GM08714 (cell line): Measurements from ENCODE around the gene RGS7.
"Not testable (repeated sequence)": the region's sequence is repeated elsewhere in the genome, so short reads cannot be mapped to it uniquely, and the experiment has no call there.

Experiments
- H3K4me3 ChIP-seq: fragments of 200-500 bp; sonication (Bioruptor generic); 2 replicates; pipeline ENCODE4 v1.5.1; 2014; ENCODE audit warnings: mild to moderate bottlenecking, low read length, inconsistent platforms
- ZNF274 ChIP-seq: IDR thresholded peaks from 2 replicates; pipeline ENCODE4 v1.6.1; 2012; ENCODE audit warnings: mild to moderate bottlenecking, low read depth, low read length

RGS7 gene

DNA sequence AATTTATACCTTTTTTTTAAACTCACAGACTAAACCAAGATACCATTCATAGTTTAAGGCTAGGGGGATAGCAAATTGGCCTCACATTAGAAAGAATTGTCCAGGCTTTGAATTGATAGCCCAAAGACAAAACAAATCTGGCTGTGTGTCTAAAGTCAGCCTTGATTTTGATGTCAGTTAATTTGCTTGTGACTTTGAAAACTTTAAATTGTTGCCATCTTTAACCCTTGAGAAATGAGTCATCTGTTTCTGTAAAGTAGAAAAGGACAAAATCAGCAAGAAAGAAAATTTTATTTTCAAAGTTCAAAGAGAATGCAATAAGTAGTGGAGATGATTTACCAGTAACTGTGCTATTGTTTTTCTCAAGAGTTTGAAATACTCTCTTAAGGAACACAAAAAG, 184.5 kb downstream of the RGS7 start:
- H3K4me3 ChIP-seq = no peak overlapping the region

DNA sequence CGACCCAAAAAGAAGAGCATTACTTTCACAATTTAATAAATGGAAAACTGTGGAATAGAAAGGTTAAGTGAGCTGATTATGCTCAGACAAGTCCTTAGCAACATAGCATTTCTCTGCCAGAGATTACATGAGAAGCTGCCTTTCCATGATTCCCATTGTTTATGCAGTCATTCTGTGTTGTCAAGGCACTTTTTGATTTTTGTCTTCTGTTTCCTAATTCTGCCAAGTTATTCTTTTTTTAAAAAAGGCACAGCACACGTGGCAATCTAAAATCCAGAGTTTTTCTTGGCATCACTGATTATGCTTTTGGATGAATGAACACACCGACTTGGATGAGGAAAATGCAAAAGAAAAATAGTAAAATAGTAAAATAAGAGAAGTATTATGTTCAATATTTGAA, 185.0 kb downstream of the RGS7 start:
- H3K4me3 ChIP-seq = no peak overlapping the region
- no peak for TF ChIP-seq ZNF274

More for the DNA sequence above, 184.5 kb downstream of the RGS7 start:
- no peak for TF ChIP-seq ZNF274

DNA sequence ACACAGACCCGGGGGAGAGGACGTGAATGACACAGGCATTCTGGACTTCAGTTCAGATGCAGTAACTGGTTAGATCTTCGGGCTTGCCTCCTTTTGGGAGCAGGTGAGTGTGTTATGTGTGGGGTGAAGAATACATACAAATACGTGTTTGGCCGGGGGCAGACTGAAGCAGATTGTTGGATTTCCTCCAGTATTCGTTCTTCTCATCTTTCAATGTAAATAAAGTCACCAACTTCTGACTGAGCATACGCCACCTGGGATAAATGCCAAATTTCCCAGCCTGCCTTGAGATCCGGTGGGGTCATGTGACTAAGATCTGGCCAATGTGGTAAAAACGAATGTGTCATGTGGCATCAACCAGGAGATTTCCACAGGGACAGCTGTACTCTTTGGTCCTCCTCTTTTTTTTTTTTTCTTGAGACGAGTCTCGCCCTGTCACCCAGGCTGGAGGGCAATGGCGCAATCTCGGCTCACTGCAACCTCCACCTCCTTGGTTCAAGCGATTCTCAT, 189.8 kb downstream of the RGS7 start:
- no peak for TF ChIP-seq ZNF274

DNA sequence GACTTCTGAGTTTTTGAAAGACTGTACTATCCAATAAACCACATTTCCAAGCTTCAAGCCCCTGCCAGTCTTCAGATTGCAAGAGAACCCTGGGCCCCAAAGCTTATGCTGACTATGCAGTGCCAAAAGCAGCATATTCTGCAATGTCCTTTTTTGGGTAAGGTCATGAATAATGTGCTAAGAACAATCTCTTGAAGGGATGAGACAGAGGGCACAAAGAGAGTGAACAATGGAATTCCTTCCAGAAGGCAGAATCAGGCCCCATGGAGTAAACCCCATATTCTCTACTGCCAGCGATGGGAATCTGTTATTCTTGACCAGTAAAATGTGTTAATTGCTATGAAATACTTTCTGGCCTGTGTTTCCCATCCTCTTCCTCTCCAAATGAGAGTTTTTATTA, 190.4 kb downstream of the RGS7 start:
- no peak overlapping the region for H3K4me3 ChIP-seq
- TF ChIP-seq ZNF274 = no peak

More for the DNA sequence above, 189.8 kb downstream of the RGS7 start:
- no peak overlapping the region for H3K4me3 ChIP-seq

DNA sequence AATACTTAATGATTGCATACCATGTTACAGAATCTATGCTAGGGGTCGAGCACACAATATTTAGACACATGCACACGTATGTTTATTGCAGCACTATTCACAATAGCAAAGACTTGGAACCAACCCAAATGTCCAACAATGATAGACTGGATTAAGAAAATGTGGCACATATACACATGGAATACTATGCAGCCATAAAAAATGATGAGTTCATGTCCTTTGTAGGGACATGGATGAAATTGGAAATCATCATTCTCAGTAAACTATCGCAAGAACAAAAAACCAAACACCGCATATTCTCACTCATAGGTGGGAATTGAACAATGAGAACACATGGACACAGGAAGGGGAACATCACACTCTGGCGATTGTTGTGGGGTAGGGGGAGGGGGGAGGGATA, 191.7 kb downstream of the RGS7 start:
- not testable (repeated sequence) for H3K4me3 ChIP-seq

DNA sequence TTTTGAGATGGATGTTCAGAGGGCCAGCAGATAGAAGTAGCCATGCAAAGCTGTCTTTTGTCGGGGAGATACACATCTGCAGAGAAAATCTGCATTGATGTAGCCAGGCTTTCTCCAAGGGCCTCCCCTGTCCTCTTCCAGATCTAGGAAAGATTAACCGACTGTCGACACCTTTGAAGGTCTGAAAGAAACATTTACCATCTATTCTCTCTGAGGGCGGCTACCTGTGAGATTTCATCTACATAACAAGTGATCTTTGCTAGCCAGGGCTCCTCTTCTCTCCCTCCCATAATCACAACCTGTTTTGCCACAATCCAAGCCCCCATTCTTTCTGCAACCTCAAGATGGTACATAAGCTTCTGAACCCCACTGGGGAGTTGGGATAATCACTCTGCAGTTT, 193.6 kb downstream of the RGS7 start:
- no peak overlapping the region for H3K4me3 ChIP-seq
- TF ChIP-seq ZNF274 = no peak

DNA sequence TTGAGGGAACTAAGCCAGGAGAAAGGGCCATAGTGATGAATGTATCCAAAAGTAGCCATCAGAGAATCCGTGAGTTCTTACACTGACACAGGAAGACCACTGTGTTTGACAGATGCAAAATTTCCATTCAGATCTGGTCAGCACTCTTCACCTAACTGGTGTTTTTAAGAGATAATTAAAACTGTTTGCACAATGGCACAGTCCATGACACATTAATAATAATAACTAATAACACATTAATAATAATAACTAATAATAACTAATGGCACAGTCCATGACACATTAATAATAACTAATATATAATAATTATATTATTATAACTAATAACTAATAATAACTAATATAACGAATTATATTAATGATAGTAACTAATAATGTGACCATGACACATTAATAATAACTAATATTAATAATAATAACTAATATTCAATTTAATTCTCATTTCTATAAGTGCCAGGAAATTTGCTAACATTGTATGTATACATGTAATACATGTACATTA, 195.8 kb downstream of the RGS7 start:
- no peak overlapping the region for H3K4me3 ChIP-seq
- TF ChIP-seq ZNF274 = no peak

DNA sequence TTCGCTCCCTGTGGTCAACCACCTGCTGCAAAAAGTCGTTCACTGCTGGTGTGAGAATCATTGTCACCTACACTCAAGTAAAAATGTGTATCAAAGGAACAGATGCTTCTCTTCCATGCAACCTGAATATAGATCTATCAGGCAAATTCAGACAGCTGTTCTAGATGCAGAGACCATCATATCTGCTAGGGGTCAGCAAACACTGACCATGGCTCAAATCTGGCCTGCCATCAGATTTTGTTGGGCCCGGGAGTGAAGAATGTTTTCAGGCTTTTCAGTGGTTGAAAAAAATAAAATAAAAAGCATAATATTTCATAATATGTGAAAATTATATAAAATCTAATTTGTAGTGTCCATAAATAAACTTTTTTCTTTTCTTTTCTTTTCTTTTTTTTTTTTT, 199.6 kb downstream of the RGS7 start:
- TF ChIP-seq ZNF274 = no peak
- no peak overlapping the region for H3K4me3 ChIP-seq

DNA sequence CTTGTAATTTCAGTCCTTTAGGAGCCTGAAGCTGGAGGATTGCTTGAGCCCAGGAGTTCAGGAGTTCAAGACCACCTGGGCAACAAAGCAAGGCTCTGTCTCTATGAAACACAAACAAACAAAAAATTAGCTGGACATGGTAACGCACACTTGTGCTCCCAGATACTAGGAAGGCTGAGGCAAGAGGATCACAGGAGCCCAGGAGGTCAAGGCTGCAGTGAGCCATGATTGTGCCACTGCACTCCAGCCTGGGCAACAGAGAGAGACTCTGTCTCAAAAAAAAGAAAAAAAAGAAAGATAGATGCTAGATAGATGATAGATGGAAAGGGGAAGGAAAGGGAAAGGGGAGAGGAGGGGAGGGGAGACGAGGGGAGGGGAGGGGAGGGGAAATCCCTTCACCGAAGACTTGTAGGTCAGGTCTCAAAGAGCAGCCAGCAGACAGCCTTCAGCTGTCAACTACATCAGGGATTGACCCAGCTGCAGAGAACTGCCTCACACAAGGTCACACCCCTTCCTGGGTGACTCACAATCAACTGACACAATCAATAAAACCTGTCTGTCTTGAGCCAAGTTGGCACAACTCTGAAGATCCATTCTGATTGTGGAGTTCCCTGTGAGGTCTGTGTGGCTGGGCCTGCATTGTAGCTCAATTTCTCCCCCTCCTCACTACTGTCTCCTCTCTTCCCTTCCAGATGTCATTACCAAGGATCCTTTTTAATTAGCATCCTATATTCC, 200.6 kb downstream of the RGS7 start:
- TF ChIP-seq ZNF274 = no peak
- no peak overlapping the region for H3K4me3 ChIP-seq

DNA sequence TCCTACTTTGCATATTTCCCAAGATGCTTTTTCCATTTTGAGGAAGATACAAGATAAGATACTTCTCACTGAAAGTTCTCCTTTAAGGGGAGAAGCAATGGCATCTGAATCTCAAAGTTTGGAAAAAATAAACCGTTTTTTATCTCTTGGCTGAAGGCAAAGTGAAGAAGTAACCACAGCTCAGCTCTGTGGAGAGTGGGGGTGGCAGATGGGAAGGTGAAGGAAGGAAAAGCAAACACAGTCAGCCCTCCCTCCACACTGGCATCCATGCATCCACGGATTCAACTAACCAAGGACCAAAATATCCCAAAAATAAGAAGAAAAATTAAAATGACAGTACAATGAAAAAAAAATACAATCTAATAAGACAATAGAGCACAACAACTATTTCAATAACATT, 211.1 kb downstream of the RGS7 start:
- H3K4me3 ChIP-seq = no peak overlapping the region
- no peak for TF ChIP-seq ZNF274

DNA sequence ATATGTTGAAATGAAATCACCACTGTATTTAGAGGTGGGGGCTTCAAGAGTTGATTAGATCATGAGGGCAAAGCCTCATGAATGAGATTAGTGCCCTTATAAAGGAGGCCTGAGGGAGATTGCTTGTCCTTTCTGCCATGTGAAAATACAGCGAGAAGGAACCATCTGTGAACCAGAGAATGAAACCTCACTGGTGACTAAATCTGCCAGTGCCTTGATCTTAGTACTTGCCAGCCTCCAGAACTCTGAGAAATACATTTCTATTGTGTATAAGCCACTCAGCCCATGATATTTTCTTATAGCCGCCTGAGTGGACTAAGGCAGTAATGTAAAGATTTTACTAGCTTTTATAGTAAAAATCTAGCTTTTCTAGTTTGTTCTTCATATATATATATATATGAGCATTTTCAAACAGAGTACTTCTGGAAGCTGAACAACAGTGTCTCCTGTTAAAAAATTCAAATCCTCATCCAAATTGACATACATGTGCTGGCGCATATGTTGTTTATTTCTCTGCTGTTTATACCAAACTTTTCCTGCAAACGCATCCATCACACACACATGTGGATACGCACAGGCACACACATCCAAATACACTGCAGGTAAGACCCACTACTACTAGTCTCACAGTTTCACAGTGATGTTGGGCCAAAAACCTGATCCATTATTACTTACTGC, 213.1 kb downstream of the RGS7 start:
- H3K4me3 ChIP-seq = no peak overlapping the region
- no peak for TF ChIP-seq ZNF274

DNA sequence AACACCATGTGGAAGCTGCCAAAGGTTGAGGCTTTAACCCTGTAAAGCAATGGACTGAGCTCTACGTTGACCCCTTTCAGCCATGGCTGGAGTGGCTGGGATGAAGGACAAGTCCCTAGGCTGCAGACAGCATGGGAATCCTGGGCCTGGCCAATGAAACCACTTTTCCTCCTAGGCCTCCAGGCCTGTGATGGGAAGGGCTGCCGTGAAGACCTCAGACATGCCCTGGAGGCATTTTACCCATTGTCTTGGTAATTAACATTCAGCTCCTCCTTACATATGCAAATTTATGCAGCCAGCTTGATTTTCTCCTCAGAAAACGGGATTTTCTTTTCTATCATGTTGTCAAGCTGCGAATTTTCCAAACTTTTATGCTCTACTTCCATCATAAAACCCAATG, 214.5 kb downstream of the RGS7 start:
- no peak overlapping the region for H3K4me3 ChIP-seq
- TF ChIP-seq ZNF274 = no peak

DNA sequence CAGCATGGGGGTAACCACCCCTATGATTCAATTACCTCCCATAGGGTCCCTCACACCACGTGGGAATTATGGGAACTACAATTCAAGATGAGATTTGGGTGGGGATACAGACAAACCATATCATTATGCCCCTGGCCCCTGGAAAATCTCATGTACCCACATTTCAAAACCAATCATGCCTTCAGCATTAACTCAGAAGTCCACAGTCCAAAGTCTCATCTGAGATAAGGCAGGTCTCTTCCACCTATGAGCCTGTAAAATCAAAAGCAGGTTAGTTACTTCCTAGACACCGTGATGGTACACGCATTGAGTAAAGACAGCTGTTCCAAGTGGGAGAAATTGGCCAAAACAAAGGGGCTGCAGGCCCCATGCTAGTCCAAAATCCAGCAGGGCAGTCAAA, 215.4 kb downstream of the RGS7 start:
- H3K4me3 ChIP-seq = not testable (repeated sequence)

DNA sequence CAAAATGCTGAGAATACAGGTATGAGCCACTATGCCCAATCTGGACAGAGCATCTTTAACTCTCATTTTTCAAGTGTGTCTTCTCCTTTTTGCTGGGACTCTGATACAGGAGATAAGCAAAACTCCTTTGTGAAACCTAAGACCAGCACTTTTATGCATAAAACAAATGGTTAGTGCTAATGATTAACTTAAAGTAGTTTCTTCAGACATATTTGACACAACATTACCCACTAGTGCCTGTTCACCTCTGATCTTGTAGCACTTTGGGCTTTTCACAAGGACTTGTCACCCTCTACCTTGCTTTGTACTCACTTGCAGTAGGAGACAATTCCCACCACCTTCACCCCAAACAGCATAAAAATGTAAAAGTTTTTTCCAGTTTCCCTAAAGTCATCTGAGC, 216.3 kb downstream of the RGS7 start:
- H3K4me3 ChIP-seq = no peak overlapping the region
- TF ChIP-seq ZNF274 = no peak

DNA sequence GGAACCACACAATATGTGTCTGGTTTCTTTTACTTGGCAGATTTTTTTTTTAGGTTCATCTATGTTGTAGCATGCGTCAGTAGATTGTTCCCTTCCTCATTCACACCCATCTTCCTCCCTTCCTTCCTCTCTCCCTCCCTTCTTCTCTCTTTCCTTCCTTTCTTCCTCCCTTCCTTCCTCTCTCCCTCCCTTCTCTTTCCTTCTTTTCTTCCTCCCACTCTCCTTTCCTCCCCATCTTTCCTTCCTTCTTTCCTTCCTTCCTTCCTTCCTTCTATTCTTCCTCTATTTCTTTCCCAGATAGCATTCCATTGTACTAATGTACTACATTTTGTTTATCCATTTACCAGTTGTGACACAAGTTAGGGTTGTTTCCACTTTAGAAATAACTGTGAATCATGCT, 218.0 kb downstream of the RGS7 start:
- no peak for TF ChIP-seq ZNF274
- H3K4me3 ChIP-seq = no peak overlapping the region

DNA sequence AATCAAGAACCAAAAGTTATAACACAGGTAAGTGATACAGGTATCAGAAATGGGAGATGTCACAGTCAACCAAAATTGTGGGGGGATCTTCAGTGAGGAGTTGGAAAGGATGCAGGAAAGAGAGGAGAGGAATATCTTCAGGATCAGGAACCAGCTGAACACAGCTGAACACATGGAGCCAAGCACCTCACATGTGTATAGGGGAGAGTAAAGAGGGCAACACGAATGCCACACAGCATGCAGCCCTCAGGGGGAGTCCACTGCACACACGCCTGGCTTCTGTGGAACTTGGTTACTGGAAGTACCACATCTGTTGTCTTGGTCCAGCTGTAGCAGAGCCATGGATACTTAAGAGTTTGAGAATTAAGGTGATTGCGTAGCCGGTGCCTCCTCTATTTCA, 218.8 kb downstream of the RGS7 start:
- H3K4me3 ChIP-seq = no peak overlapping the region
- TF ChIP-seq ZNF274 = no peak
